ENCODE data around the gene SLC25A45. TPM values are rescaled to one million over a fixed set of nuclear protein-coding genes. Genes with fewer than 3 reads are reported as not detected.
A peak's percentile ranks its signal among the peaks of the same experiment; 100 is the strongest.

The SLC25A45 gene
- total and polyA plus RNA-seq, 9 donors, result 2.7 to 8.7 (median 3.4) TPM

DNA sequence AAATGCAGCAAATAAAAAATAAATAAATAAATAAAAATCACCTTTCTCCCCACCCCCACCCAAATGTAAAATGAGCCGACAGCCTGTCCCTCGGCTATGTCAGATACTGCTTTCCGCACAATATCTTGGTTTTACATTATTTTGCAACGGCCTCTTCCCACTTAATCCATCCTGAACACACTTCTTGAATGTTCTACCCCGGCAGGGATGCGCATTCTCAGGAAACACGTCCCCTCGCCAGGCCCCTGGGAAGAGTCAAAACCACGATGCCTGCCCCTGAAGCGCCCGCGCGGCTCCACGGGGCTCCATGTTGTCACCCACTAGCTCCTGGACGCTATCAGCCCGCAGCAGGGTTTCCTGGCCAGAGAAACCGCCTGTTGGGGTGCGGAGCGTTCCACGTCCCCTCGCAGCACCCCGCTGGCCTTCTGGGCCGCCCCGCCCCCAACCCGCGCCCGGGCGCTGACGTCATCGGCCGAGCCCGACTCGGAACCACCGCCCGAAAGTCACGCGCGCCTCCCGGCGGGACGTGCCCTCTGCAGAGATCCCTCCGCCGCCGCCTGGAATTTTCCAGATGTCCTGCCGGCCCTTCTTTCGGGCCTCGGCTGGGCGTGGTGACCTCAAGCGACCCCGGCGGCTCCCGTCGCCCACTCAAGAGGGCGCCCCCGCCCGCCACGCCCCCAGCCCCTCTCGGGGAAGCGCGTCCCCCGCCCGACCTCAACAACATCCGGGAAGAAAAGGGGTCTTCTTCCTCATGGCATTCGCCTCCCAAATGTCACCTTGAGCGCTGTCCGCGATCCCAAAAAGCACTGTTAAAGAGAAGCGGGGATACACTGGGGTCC, 39.6 kb upstream of the SLC25A45 start:
- 0 to 1% (median 0%) methylated on average over 63 to 68 of the region's 68 CpGs for WGBS, 3 donors
- Histone ChIP-seq H3K9me3 (no peaks in the 10 kb centered on the region), H3K27ac (peak overlapping the region; percentile 96 to 97), H3K4me1 (ENCODE audit: insufficient read depth) (peaks cover 19% of the 10 kb centered on the region), H3K27me3 (no peaks in the 10 kb centered on the region), H3K36me3 (no peaks in the 10 kb centered on the region), H3K4me3 (peak overlapping the region; percentile 86)
- TF ChIP-seq EP300 (IDR thresholded peaks at IDR 0.05), result peak; percentile 99
- TF ChIP-seq, protein P1, sequence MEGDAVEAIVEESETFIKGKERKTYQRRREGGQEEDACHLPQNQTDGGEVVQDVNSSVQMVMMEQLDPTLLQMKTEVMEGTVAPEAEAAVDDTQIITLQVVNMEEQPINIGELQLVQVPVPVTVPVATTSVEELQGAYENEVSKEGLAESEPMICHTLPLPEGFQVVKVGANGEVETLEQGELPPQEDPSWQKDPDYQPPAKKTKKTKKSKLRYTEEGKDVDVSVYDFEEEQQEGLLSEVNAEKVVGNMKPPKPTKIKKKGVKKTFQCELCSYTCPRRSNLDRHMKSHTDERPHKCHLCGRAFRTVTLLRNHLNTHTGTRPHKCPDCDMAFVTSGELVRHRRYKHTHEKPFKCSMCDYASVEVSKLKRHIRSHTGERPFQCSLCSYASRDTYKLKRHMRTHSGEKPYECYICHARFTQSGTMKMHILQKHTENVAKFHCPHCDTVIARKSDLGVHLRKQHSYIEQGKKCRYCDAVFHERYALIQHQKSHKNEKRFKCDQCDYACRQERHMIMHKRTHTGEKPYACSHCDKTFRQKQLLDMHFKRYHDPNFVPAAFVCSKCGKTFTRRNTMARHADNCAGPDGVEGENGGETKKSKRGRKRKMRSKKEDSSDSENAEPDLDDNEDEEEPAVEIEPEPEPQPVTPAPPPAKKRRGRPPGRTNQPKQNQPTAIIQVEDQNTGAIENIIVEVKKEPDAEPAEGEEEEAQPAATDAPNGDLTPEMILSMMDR (IDR thresholded peaks at IDR 0.05), result peak in 1 of 3 donors; percentile 9
- peak; percentile 91 for TF ChIP-seq POLR2A (IDR thresholded peaks at IDR 0.05)
- peak; percentile 99 to 100 (median 99) for DNase-seq
- intact Hi-C loops (cut with DNase I), result loop anchor here (2.0 to 5.0 kb wide), 4 partner anchors 55 to 77 kb away; partner anchors contain the start of gene MALAT1 (in 3 of the 4)

GRCh38 chr11:65420979-65421793, 38.7 kb upstream of the SLC25A45 start:
- intact Hi-C loops (cut with DNase I), result loop anchor here in 2 of 4 donors (5.0 kb wide), 2 partner anchors 56 to 76 kb away; partner anchors contain the start of gene MALAT1 (in 1 of the 2)
- peak; percentile 88 to 95 (median 89) for DNase-seq
- Histone ChIP-seq H3K27me3 (no peaks in the 10 kb centered on the region), H3K36me3 (no peaks in the 10 kb centered on the region), H3K27ac (peak overlapping the region; percentile 96 to 97), H3K9me3 (no peaks in the 10 kb centered on the region), H3K4me3 (peak overlapping the region; percentile 86), H3K4me1 (ENCODE audit: insufficient read depth) (peaks cover 21% of the 10 kb centered on the region)
- WGBS, 3 donors, result 7 to 9% (median 7%) methylated on average over 15 of the region's 15 CpGs
- TF ChIP-seq EP300 (IDR thresholded peaks at IDR 0.05), result peak; percentile 100
- TF ChIP-seq POLR2A (IDR thresholded peaks at IDR 0.05), result peak; percentile 57
- TF ChIP-seq, protein P1 (IDR thresholded peaks at IDR 0.05), result no peak

DNA sequence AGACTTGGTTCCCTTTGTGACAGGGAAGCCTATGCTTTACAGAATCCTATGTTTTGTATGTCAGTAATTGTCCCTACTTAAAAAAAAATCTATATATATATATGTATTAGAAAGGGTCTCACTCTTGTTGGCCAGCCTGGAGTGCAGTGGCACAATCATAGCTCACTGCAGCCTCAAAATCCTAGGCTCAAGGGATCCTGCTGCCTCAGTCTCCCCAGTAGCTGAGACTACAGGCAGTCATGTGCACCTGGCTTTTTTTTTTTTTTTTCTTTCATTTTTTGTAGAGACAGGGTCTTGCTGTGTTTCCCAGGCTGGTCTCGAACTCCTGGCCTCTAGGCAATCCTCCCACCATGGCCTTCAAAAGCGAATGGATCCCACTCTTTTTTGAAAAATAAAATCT, 38.1 kb upstream of the SLC25A45 start:
- intact Hi-C loops (cut with DNase I), result loop anchor here in 2 of 4 donors (5.0 kb wide), 2 partner anchors 57 to 77 kb away; partner anchors contain the start of gene MALAT1 (in 1 of the 2)
- WGBS, 3 donors, result 50 to 68% (median 59%) methylated on average over 2 of the region's 2 CpGs
- Histone ChIP-seq H3K27me3 (no peaks in the 10 kb centered on the region), H3K27ac (peak overlapping the region; percentile 96 to 97), H3K36me3 (no peaks in the 10 kb centered on the region), H3K9me3 (no peaks in the 10 kb centered on the region), H3K4me3 (peak overlapping the region; percentile 86), H3K4me1 (ENCODE audit: insufficient read depth) (peaks cover 23% of the 10 kb centered on the region)
- peak in 3 of 5 donors; percentile 17 to 31 (median 20) for DNase-seq
- TF ChIP-seq EP300 (IDR thresholded peaks at IDR 0.05), result no peak
- no peak for TF ChIP-seq POLR2A (IDR thresholded peaks at IDR 0.05)
- TF ChIP-seq, protein P1 (IDR thresholded peaks at IDR 0.05), result no peak
